ENCODE measurements around the gene PALB2. TPM values are rescaled to one million over a fixed set of nuclear protein-coding genes. Genes with fewer than 3 reads are reported as not detected.
A peak's percentile ranks its signal among the peaks of the same experiment; 100 is the strongest.

PALB2 gene
- total and polyA plus RNA-seq, 2 experiments from 2014 or later = 4.5 to 6.6 TPM

DNA sequence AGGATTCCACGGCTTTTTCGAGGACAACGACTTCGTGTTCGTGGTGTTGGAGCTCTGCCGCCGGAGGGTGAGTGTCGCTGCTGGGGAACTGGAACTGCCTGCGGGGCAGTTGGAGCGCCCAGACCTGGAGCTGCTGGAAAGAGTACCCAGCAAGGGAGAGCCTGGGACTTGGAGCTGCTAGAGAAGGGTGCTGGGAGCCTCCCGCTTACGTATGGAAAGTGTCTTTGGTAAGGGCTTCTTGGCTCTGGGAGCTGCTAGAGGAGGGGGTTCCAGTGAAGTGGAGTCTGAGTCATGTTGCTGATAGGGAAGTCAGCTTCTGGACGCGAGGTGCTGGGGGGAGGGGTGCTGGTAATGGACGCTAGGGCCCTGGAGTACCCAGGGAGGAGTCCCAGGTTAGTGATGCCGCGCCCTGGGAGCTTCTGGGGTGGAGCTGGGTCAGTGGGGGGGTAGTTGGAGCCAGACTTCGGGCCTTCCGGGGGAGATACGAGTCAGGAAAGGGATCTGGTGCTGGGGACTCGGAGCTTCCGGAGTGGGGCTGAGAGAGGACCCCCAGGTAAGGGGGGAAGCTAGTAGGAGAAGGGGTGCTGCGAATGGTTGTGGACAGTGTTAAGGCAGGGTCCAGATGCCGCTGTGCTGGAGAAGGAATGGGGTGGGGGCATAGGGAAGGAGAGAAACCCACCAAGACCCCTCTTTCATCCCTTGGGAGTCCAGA lies 38.3 kb upstream of the PALB2 start:
- Histone ChIP-seq H2AFZ (peak overlapping the region; percentile 58), H3K79me2 (peaks cover 31% of the 10 kb centered on the region), H3K9me2 (replicated peaks; ENCODE audit: insufficient read depth) (no peaks in the 10 kb centered on the region), H3K27ac (no peak overlapping the region), H3K4me3 (peak overlapping the region; percentile 74), H3K36me3 (replicated peaks; ENCODE audit: insufficient read depth, low read depth) (no peaks in the 10 kb centered on the region), H3K4me2 (peak overlapping the region; percentile 98), H3K9me3 (ENCODE audit: low read depth) (no peaks in the 10 kb centered on the region), H3K4me1 (ENCODE audit: insufficient read depth) (peaks cover 6% of the 10 kb centered on the region), H4K20me1 (ENCODE audit: insufficient read depth, poor library complexity, severe bottlenecking) (no peaks in the 10 kb centered on the region), H3K27me3 (no peaks in the 10 kb centered on the region)
- TF ChIP-seq EZH2phosphoT487 (IDR thresholded peaks at IDR 0.05; ENCODE audit: low read depth, severe bottlenecking, unreplicated experiment) (no peak), EZH2 (IDR thresholded peaks at IDR 0.05; ENCODE audit: borderline replicate concordance) (no peak)
- 3% methylated on average over 22 of the region's 24 CpGs for WGBS (ENCODE audit: low lambda C conversion rate, missing lambda C conversion rate)
- peak; percentile 64 for DNase-seq (ENCODE audit: low spot score)

DNA sequence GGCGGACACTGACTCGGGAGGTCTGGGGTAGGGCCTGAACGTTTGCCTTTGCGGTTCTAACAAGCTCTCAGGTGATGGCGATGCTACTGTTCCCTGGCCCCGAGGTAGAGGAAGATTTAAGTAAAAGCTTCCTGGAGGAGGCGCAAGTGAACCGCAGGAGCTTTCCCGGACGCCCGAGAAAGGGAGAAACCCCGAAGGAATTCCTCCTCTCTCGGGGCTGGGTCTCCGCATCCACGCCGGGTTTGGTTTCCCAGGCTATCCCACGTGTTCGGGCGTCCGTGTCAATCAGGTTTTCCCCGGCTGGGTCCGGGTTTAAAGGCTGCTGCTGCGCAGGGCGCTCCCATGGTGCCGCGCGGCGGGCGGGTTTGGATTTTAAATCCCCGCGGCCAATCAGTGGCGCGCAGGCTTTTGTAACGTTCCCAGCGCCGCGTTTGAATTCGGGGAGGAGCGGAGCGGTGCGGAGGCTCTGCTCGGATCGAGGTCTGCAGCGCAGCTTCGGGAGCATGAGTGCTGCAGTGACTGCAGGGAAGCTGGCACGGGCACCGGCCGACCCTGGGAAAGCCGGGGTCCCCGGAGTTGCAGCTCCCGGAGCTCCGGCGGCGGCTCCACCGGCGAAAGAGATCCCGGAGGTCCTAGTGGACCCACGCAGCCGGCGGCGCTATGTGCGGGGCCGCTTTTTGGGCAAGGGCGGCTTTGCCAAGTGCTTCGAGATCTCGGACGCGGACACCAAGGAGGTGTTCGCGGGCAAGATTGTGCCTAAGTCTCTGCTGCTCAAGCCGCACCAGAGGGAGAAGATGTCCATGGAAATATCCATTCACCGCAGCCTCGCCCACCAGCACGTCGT lies 37.5 kb upstream of the PALB2 start, which contains the start of gene PLK1:
Gene PLK1, plus strand, starts transcription at position 460 of the 844 bp plus-strand sequence. Its CDS starts 44 bp downstream, at position 504.
- TF ChIP-seq, protein P1, sequence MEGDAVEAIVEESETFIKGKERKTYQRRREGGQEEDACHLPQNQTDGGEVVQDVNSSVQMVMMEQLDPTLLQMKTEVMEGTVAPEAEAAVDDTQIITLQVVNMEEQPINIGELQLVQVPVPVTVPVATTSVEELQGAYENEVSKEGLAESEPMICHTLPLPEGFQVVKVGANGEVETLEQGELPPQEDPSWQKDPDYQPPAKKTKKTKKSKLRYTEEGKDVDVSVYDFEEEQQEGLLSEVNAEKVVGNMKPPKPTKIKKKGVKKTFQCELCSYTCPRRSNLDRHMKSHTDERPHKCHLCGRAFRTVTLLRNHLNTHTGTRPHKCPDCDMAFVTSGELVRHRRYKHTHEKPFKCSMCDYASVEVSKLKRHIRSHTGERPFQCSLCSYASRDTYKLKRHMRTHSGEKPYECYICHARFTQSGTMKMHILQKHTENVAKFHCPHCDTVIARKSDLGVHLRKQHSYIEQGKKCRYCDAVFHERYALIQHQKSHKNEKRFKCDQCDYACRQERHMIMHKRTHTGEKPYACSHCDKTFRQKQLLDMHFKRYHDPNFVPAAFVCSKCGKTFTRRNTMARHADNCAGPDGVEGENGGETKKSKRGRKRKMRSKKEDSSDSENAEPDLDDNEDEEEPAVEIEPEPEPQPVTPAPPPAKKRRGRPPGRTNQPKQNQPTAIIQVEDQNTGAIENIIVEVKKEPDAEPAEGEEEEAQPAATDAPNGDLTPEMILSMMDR (IDR thresholded peaks at IDR 0.05; ENCODE audit: poor library complexity) = peak; percentile 49
- TF ChIP-seq EZH2 (IDR thresholded peaks at IDR 0.05; ENCODE audit: borderline replicate concordance) = no peak
- no peaks in the 10 kb centered on the region for H4K20me1 ChIP-seq (ENCODE audit: insufficient read depth, poor library complexity, severe bottlenecking)
- no peaks in the 10 kb centered on the region for H3K36me3 ChIP-seq (replicated peaks; ENCODE audit: insufficient read depth, low read depth)
- H3K4me1 ChIP-seq (ENCODE audit: insufficient read depth) = peaks cover 6% of the 10 kb centered on the region
- no peaks in the 10 kb centered on the region for H3K9me2 ChIP-seq (replicated peaks; ENCODE audit: insufficient read depth)
- DNase-seq (ENCODE audit: low spot score) = peak; percentile 92
- peak within 1 kb of the TSS; percentile 74 for H3K4me3 ChIP-seq
- 1% methylated on average over 75 of the region's 75 CpGs for whole genome bisulfite sequencing (ENCODE audit: low lambda C conversion rate, missing lambda C conversion rate)
- peak within 1 kb of the TSS; percentile 98 for H3K4me2 ChIP-seq
- H2AFZ ChIP-seq = peak within 1 kb of the TSS; percentile 58
- peaks cover 31% of the 10 kb centered on the region for H3K79me2 ChIP-seq
- no peaks in the 10 kb centered on the region for H3K9me3 ChIP-seq (ENCODE audit: low read depth)
- H3K27me3 ChIP-seq = no peaks in the 10 kb centered on the region
- peak within 1 kb of the TSS; percentile 26 for H3K27ac ChIP-seq

DNA sequence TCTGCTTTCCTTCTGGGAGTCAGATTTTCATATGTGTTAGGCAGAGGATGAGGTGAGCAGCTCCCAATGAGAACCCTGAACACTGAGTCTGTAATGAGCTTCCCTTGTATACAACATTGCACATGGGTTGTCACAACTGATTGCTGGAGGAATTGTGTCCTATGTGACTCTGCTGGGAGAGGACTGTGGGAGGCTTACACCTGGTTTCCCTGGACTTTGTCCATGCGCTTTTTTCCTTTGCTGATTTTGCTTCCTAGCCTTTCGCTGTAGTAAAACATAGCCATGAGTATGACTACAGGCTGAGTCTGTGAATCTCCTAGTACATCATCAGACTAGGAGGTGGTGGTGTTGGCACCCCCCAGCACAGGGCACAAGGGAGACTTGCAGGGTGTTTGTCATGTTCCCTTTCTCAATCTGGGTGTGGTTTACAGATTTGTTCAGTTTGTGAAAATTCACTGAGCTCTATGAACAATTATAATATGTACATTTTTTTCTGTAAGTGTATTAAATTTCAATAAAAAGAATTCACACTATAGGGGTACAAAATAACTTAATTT lies 35.9 kb upstream of the PALB2 start:
- WGBS (ENCODE audit: low lambda C conversion rate, missing lambda C conversion rate) = 88% methylated on average over 2 of the region's 2 CpGs
- Histone ChIP-seq H3K9me3 (ENCODE audit: low read depth) (no peaks in the 10 kb centered on the region), H3K9me2 (replicated peaks; ENCODE audit: insufficient read depth) (no peaks in the 10 kb centered on the region), H3K36me3 (replicated peaks; ENCODE audit: insufficient read depth, low read depth) (no peaks in the 10 kb centered on the region), H3K79me2 (peaks cover 30% of the 10 kb centered on the region), H4K20me1 (ENCODE audit: insufficient read depth, poor library complexity, severe bottlenecking) (no peaks in the 10 kb centered on the region), H3K4me2 (no peak overlapping the region), H2AFZ (no peak overlapping the region), H3K4me1 (ENCODE audit: insufficient read depth) (peaks cover 6% of the 10 kb centered on the region), H3K4me3 (no peak overlapping the region), H3K27ac (no peak overlapping the region), H3K27me3 (no peaks in the 10 kb centered on the region)
- peak; percentile 34 for DNase-seq (ENCODE audit: low spot score)
- no peak for TF ChIP-seq EZH2 (IDR thresholded peaks at IDR 0.05; ENCODE audit: borderline replicate concordance)
- TF ChIP-seq EZH2phosphoT487 (IDR thresholded peaks at IDR 0.05; ENCODE audit: low read depth, severe bottlenecking, unreplicated experiment) = no peak
- TF ChIP-seq, protein P1 (IDR thresholded peaks at IDR 0.05; ENCODE audit: poor library complexity) = no peak
